HG03175 (cell line): Measurements from ENCODE around the gene SF3A1.

ENCODE experiments used
- ATAC-seq: cut with Tn5 transposase; IDR thresholded peaks from one replicate; pipeline ENCODE4 v1.9.1; 2021; ENCODE audit warnings: mild to moderate bottlenecking, moderate library complexity; ENCODE audit not compliant: unreplicated experiment

SF3A1 gene

GRCh38 chr22:30289141-30289979, 67.3 kb downstream of the SF3A1 start, which contains the start of gene CASTOR1:
CASTOR1 (minus strand) TSS chr22:30289505; CDS start chr22:30289497, 8 bp downstream.
- ATAC-seq: peak; percentile 50

- ATAC-seq: no peak
These were observed 68.1 kb downstream of the SF3A1 start for GRCh38 chr22:30288419-30289140.

GRCh38 chr22:30287648-30288418, 68.9 kb downstream of the SF3A1 start:
- ATAC-seq: no peak

- no peak for ATAC-seq
These were observed 69.7 kb downstream of the SF3A1 start for GRCh38 chr22:30286813-30287647.

GRCh38 chr22:30286331-30286730, 70.4 kb downstream of the SF3A1 start:
- ATAC-seq: no peak

- ATAC-seq: no peak
These were observed 70.9 kb downstream of the SF3A1 start for GRCh38 chr22:30285846-30286200.

GRCh38 chr22:30285176-30285845, 71.4 kb downstream of the SF3A1 start:
- no peak for ATAC-seq

GRCh38 chr22:30284666-30285065, 72.0 kb downstream of the SF3A1 start:
- ATAC-seq: no peak

- ATAC-seq: no peak
These were observed 72.5 kb downstream of the SF3A1 start for GRCh38 chr22:30284172-30284571.

GRCh38 chr22:30283342-30283741, 73.4 kb downstream of the SF3A1 start:
- no peak for ATAC-seq

- ATAC-seq: no peak
These were observed 74.1 kb downstream of the SF3A1 start for GRCh38 chr22:30282616-30283046.
